ENCODE data around the gene STK32C.
A peak's percentile ranks its signal among the peaks of the same experiment; 100 is the strongest.
"Not testable (repeated sequence)": the region's sequence is repeated elsewhere in the genome, so short reads cannot be mapped to it uniquely, and the experiment has no call there.

Gene STK32C

GRCh38 chr10:132341781-132342180 lies 34.0 kb upstream of the STK32C start:
- ChIA-PET CTCF (interaction anchor here (1.9 kb wide), 1 partner anchor 19 kb away, joined by 4 read pairs; no protein-coding TSS in a partner anchor), POLR2A (no interaction called here)
- no peak for DNase-seq (ENCODE audit: extremely low spot score)
- TF ChIP-seq L3MBTL2 (conservative IDR thresholded peaks at IDR 0.05): no peak
- no peak for TF ChIP-seq HDGF (IDR thresholded peaks at IDR 0.05; ENCODE audit: borderline replicate concordance)
- TF ChIP-seq LEF1 (IDR thresholded peaks at IDR 0.05; ENCODE audit: borderline replicate concordance): no peak
- no peak for TF ChIP-seq SUZ12 (IDR thresholded peaks at IDR 0.05)
- TF ChIP-seq ARNT (IDR thresholded peaks at IDR 0.05): no peak
- no peak for TF ChIP-seq ZNF384 (IDR thresholded peaks at IDR 0.05)
- no peak for TF ChIP-seq FOXK2 (IDR thresholded peaks at IDR 0.05)
- no peak for TF ChIP-seq FOXM1 (IDR thresholded peaks at IDR 0.05; ENCODE audit: borderline replicate concordance)
- no peak for TF ChIP-seq CTBP1 (IDR thresholded peaks at IDR 0.05; ENCODE audit: borderline replicate concordance)

GRCh38 chr10:132341017-132341416 lies 33.3 kb upstream of the STK32C start:
- DNase-seq (ENCODE audit: extremely low spot score): no peak

GRCh38 chr10:132339276-132339675 lies 31.5 kb upstream of the STK32C start:
- DNase-seq (ENCODE audit: extremely low spot score): no peak
- ChIA-PET POLR2A (no interaction called here), CTCF (no interaction called here)
- TF ChIP-seq SP1 (IDR thresholded peaks at IDR 0.05): no peak
- no peak for TF ChIP-seq HDGF (IDR thresholded peaks at IDR 0.05; ENCODE audit: borderline replicate concordance)
- TF ChIP-seq PKNOX1 (IDR thresholded peaks at IDR 0.05): no peak
- TF ChIP-seq ZNF384 (IDR thresholded peaks at IDR 0.05): no peak
- no peak for TF ChIP-seq FOXM1 (IDR thresholded peaks at IDR 0.05; ENCODE audit: borderline replicate concordance)
- TF ChIP-seq TARDBP (IDR thresholded peaks at IDR 0.05): no peak
- TF ChIP-seq FOXA1 (IDR thresholded peaks at IDR 0.05): no peak
- no peak for TF ChIP-seq LEF1 (IDR thresholded peaks at IDR 0.05; ENCODE audit: borderline replicate concordance)
- no peak for TF ChIP-seq CTBP1 (IDR thresholded peaks at IDR 0.05; ENCODE audit: borderline replicate concordance)
- no peak for TF ChIP-seq ELF4 (IDR thresholded peaks at IDR 0.05)
- no peak for TF ChIP-seq NFRKB (IDR thresholded peaks at IDR 0.05)
- no peak for TF ChIP-seq L3MBTL2 (conservative IDR thresholded peaks at IDR 0.05)
- no peak for TF ChIP-seq BHLHE40 (IDR thresholded peaks at IDR 0.05; ENCODE audit: borderline replicate concordance)
- TF ChIP-seq ARNT (IDR thresholded peaks at IDR 0.05): no peak
- no peak for TF ChIP-seq FOXK2 (IDR thresholded peaks at IDR 0.05)
- TF ChIP-seq SUZ12 (IDR thresholded peaks at IDR 0.05): no peak

More at GRCh38 chr10:132341017-132341416, 33.3 kb upstream of the STK32C start:
- CTCF ChIA-PET: no interaction called here
- POLR2A ChIA-PET: no interaction called here
- TF ChIP-seq SUZ12 (IDR thresholded peaks at IDR 0.05): no peak
- TF ChIP-seq FOXK2 (IDR thresholded peaks at IDR 0.05): no peak
- TF ChIP-seq L3MBTL2 (conservative IDR thresholded peaks at IDR 0.05): no peak
- no peak for TF ChIP-seq BHLHE40 (IDR thresholded peaks at IDR 0.05; ENCODE audit: borderline replicate concordance)
- no peak for TF ChIP-seq TARDBP (IDR thresholded peaks at IDR 0.05)
- TF ChIP-seq HDGF (IDR thresholded peaks at IDR 0.05; ENCODE audit: borderline replicate concordance): no peak
- no peak for TF ChIP-seq LEF1 (IDR thresholded peaks at IDR 0.05; ENCODE audit: borderline replicate concordance)

- DNase-seq (ENCODE audit: extremely low spot score): no peak
- TF ChIP-seq L3MBTL2 (conservative IDR thresholded peaks at IDR 0.05) (no peak), HDGF (IDR thresholded peaks at IDR 0.05; ENCODE audit: borderline replicate concordance) (no peak), SP1 (IDR thresholded peaks at IDR 0.05) (no peak), ELF4 (IDR thresholded peaks at IDR 0.05) (no peak), FOXA1 (IDR thresholded peaks at IDR 0.05) (no peak), CTBP1 (IDR thresholded peaks at IDR 0.05; ENCODE audit: borderline replicate concordance) (no peak)
- ChIA-PET POLR2A (no interaction called here), CTCF (no interaction called here)
Observed at GRCh38 chr10:132338876-132339275, 31.1 kb upstream of the STK32C start.

- DNase-seq (ENCODE audit: extremely low spot score); POLR2A ChIA-PET; CTCF ChIA-PET: not testable (repeated sequence)
Observed at GRCh38 chr10:132337854-132338253, 30.1 kb upstream of the STK32C start.

GRCh38 chr10:132336919-132337407 lies 29.2 kb upstream of the STK32C start:
- ChIA-PET POLR2A (no interaction called here), CTCF (interaction anchor here (0.9 kb wide), 1 partner anchor 93 kb away, joined by 3 read pairs; no protein-coding TSS in a partner anchor)
- DNase-seq (ENCODE audit: extremely low spot score): no peak
- TF ChIP-seq ELF4 (IDR thresholded peaks at IDR 0.05) (no peak), HDGF (IDR thresholded peaks at IDR 0.05; ENCODE audit: borderline replicate concordance) (no peak), PKNOX1 (IDR thresholded peaks at IDR 0.05) (no peak), TARDBP (IDR thresholded peaks at IDR 0.05) (no peak), FOXM1 (IDR thresholded peaks at IDR 0.05; ENCODE audit: borderline replicate concordance) (no peak), ARNT (IDR thresholded peaks at IDR 0.05) (no peak), CTBP1 (IDR thresholded peaks at IDR 0.05; ENCODE audit: borderline replicate concordance) (no peak), FOXA1 (IDR thresholded peaks at IDR 0.05) (no peak), SP1 (IDR thresholded peaks at IDR 0.05) (no peak), FOXK2 (IDR thresholded peaks at IDR 0.05) (no peak), L3MBTL2 (conservative IDR thresholded peaks at IDR 0.05) (no peak), BHLHE40 (IDR thresholded peaks at IDR 0.05; ENCODE audit: borderline replicate concordance) (no peak), SUZ12 (IDR thresholded peaks at IDR 0.05) (no peak), LEF1 (IDR thresholded peaks at IDR 0.05; ENCODE audit: borderline replicate concordance) (no peak), ZNF384 (IDR thresholded peaks at IDR 0.05) (no peak), NFRKB (IDR thresholded peaks at IDR 0.05) (no peak)

GRCh38 chr10:132336064-132336746 lies 28.5 kb upstream of the STK32C start:
- TF ChIP-seq HDGF (IDR thresholded peaks at IDR 0.05; ENCODE audit: borderline replicate concordance) (no peak), L3MBTL2 (conservative IDR thresholded peaks at IDR 0.05) (peak; percentile 76)
- POLR2A ChIA-PET: interaction anchor here (0.6 to 1.5 kb wide), 5 partner anchors 10 to 447 kb away, joined by 3 to 6 read pairs (median 3); no protein-coding TSS in a partner anchor
- CTCF ChIA-PET: interaction anchor here (0.9 to 1.2 kb wide), 2 partner anchors 24 to 92 kb away, joined by 3 read pairs; no protein-coding TSS in a partner anchor
- no peak for DNase-seq (ENCODE audit: extremely low spot score)

All from HEK293T (cell line).